ENCODE measurements around the gene UCHL1. TPM values are rescaled to one million over a fixed set of nuclear protein-coding genes. Genes with fewer than 3 reads are reported as not detected.

UCHL1 gene
- total and polyA plus RNA-seq, 2 of the 13 experiments (the other 11 are each of a cell fraction or from before 2014, with no cell fraction given): not detected

DNA sequence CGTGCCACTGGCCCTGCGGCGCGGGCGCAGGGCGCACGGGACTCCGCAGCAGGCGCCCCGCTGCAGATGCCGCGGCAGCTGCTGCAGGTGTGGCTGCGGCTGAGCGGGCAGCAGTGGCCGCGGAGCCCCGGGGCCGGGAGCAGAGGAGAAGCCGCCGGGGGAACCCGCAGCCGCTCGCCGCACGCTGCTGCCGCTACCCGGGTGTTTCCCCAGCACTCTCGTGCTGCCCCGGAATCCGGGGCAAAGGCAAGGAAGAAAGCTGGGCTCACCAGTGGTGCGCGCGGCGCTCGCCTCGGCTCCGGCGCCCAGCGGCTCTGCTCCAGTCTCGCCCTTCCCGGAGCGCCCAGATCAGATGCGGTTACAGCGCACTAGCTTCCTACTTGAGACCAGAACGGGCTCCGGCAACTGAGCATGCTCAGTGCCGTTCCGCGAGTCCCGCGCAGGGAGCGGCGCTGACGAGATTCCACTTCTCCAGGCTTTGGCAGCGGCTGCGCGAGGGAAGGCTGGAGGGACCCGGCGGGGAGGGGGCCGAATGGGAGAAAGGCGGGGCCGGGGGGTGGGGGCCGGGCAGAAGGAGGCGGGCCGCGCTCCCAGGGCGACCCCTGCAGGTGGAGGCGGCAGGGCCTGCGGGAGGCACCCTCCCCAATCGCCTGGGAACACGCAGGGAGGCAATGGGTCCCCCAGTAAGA is 42.4 kb upstream of the UCHL1 start, which contains the start of gene APBB2 (continued):
- TF ChIP-seq, protein P1, sequence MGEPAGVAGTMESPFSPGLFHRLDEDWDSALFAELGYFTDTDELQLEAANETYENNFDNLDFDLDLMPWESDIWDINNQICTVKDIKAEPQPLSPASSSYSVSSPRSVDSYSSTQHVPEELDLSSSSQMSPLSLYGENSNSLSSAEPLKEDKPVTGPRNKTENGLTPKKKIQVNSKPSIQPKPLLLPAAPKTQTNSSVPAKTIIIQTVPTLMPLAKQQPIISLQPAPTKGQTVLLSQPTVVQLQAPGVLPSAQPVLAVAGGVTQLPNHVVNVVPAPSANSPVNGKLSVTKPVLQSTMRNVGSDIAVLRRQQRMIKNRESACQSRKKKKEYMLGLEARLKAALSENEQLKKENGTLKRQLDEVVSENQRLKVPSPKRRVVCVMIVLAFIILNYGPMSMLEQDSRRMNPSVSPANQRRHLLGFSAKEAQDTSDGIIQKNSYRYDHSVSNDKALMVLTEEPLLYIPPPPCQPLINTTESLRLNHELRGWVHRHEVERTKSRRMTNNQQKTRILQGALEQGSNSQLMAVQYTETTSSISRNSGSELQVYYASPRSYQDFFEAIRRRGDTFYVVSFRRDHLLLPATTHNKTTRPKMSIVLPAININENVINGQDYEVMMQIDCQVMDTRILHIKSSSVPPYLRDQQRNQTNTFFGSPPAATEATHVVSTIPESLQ (CRISPR knock-in tag; conservative IDR thresholded peaks at IDR 0.05): no peak
- TF ChIP-seq GABPB1 (CRISPR knock-in tag; IDR thresholded peaks at IDR 0.05) (peak; percentile 77), THRA (CRISPR knock-in tag; IDR thresholded peaks at IDR 0.05; ENCODE audit: borderline replicate concordance) (peak; percentile 57; the same call in 1 of the 2 replicates), ZFX (CRISPR knock-in tag; IDR thresholded peaks at IDR 0.05; ENCODE audit: low read depth) (peak; percentile 28; the same call in 1 of the 2 replicates), ZNF275 (CRISPR knock-in tag; IDR thresholded peaks at IDR 0.05; ENCODE audit: borderline replicate concordance) (0 out of 2 replicates have a peak, but pooled peaks have one; percentile 37), THAP9 (CRISPR knock-in tag; IDR thresholded peaks at IDR 0.05; ENCODE audit: borderline replicate concordance) (no peak), ETV5 (CRISPR knock-in tag; IDR thresholded peaks at IDR 0.05; ENCODE audit: borderline replicate concordance) (peak; percentile 31; the same call in 1 of the 2 replicates), ZSCAN25 (CRISPR knock-in tag; IDR thresholded peaks at IDR 0.05) (peak; percentile 67; the same call in 1 of the 2 replicates), CREBL2 (CRISPR knock-in tag; IDR thresholded peaks at IDR 0.05; ENCODE audit: borderline replicate concordance) (peak; percentile 74; the same call in 1 of the 2 replicates), RCOR2 (CRISPR knock-in tag; IDR thresholded peaks at IDR 0.05) (0 out of 2 replicates have a peak, but pooled peaks have one; percentile 47), GLMP (CRISPR knock-in tag; IDR thresholded peaks at IDR 0.05; ENCODE audit: borderline replicate concordance) (no peak), JUND (CRISPR knock-in tag; IDR thresholded peaks at IDR 0.05) (no peak)
- TF ChIP-seq, protein P2, sequence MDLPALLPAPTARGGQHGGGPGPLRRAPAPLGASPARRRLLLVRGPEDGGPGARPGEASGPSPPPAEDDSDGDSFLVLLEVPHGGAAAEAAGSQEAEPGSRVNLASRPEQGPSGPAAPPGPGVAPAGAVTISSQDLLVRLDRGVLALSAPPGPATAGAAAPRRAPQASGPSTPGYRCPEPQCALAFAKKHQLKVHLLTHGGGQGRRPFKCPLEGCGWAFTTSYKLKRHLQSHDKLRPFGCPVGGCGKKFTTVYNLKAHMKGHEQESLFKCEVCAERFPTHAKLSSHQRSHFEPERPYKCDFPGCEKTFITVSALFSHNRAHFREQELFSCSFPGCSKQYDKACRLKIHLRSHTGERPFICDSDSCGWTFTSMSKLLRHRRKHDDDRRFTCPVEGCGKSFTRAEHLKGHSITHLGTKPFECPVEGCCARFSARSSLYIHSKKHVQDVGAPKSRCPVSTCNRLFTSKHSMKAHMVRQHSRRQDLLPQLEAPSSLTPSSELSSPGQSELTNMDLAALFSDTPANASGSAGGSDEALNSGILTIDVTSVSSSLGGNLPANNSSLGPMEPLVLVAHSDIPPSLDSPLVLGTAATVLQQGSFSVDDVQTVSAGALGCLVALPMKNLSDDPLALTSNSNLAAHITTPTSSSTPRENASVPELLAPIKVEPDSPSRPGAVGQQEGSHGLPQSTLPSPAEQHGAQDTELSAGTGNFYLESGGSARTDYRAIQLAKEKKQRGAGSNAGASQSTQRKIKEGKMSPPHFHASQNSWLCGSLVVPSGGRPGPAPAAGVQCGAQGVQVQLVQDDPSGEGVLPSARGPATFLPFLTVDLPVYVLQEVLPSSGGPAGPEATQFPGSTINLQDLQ (CRISPR knock-in tag; IDR thresholded peaks at IDR 0.05): 0 out of 2 replicates have a peak, but pooled peaks have one; percentile 66
